Occipital lobe (tissue), 2 donors: ENCODE measurements around the gene SPC24. TPM values are rescaled to one million over a fixed set of nuclear protein-coding genes. Genes with fewer than 3 reads are reported as not detected.
"Not testable (repeated sequence)": the region's sequence is repeated elsewhere in the genome, so short reads cannot be mapped to it uniquely, and the experiment has no call there.

Source experiments
- DNase-seq: peaks from one replicate; lab custom pipeline; 2025; lab: John Stamatoyannopoulos, UW
- total RNA-seq: library from RNA; depleted of rRNA; stranded (reverse); fragments of >200 nt; gene quantifications from one replicate; pipeline ENCODE4 v1.2.3, GENCODE V29; 2014

Gene SPC24
- total RNA-seq, 1 donor from 2014 or later: 6.4 TPM

- not testable (repeated sequence) for DNase-seq
These were observed 58.2 kb downstream of the SPC24 start for GRCh38 chr19:11097367-11097766.

DNA sequence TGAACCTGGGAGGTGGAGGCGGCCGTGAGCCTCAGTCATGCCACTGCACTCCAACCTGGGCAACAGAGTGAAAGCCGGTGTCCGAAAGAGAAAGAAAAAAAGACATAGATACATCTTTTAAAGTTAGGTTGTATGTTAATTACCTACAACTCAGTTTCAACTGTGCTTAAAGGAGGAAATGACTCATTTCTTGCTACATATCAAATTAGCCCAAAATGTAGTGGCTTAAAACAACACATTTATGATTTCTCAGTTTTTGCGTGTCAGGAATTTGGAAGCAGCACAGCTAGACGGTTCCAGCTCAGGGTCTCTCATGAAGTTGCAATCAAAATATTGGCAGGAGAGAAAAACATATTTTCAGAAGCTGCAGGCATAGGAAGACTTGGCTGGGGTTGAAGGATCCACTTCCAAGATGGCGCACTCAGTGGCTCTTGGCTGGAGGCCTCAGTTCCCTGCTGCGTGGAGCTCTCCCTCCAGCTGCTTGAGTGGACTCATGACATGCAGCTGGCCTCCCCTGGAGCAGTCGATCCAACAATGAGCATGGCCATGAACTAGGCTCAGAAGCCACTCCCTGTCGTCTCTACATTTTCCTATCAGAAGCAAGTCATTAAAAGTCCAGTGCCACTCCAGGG is 59.3 kb downstream of the SPC24 start:
- no peak for DNase-seq

Other genes starting within 250 kb of the SPC24 start
- 32.4 TPM for gene YIPF2, start 227.1 kb downstream of the SPC24 start, total RNA-seq
- gene TIMM29, start 227.0 kb downstream of the SPC24 start, total RNA-seq: 29.8 TPM
- gene SMARCA4, start 194.8 kb downstream of the SPC24 start, total RNA-seq: 84.4 TPM
- 19.5 TPM for gene LDLR, start 66.3 kb downstream of the SPC24 start, total RNA-seq
- gene KANK2, start 41.8 kb upstream of the SPC24 start, total RNA-seq: 10.6 TPM
- gene ANGPTL8, start 83.8 kb upstream of the SPC24 start, total RNA-seq: not detected
- 1.7 TPM for gene DOCK6, start 106.7 kb upstream of the SPC24 start, total RNA-seq
- not detected for gene TSPAN16, start 140.4 kb upstream of the SPC24 start, total RNA-seq
- 24.0 TPM for gene RAB3D, start 183.9 kb upstream of the SPC24 start, total RNA-seq
- gene TMEM205, start 190.5 kb upstream of the SPC24 start, total RNA-seq: 28.7 TPM
- gene CCDC159, start 190.7 kb upstream of the SPC24 start, total RNA-seq: 2.3 TPM
- gene PLPPR2, start 199.7 kb upstream of the SPC24 start, total RNA-seq: 28.2 TPM
- 1.6 TPM for gene SWSAP1, start 218.9 kb upstream of the SPC24 start, total RNA-seq
- 4.8 TPM for gene EPOR, start 228.5 kb upstream of the SPC24 start, total RNA-seq